ENCODE data around the gene TMEM178B.
"Not testable (repeated sequence)": the region's sequence is repeated elsewhere in the genome, so short reads cannot be mapped to it uniquely, and the experiment has no call there.

Gene TMEM178B

GRCh38 chr7:141403846-141404245 lies 330.0 kb downstream of the TMEM178B start:
- not testable (repeated sequence) for FAIRE-seq

GRCh38 chr7:141406347-141406746 lies 332.5 kb downstream of the TMEM178B start:
- no peak for FAIRE-seq

- FAIRE-seq: no peak
These were observed 334.0 kb downstream of the TMEM178B start for GRCh38 chr7:141407893-141408292.

- no peak for FAIRE-seq
These were observed 334.6 kb downstream of the TMEM178B start for GRCh38 chr7:141408440-141408839.

GRCh38 chr7:141409219-141409618 lies 335.4 kb downstream of the TMEM178B start:
- FAIRE-seq: no peak

- FAIRE-seq: no peak
These were observed 336.0 kb downstream of the TMEM178B start for GRCh38 chr7:141409801-141410329.

GRCh38 chr7:141410353-141411000 lies 336.6 kb downstream of the TMEM178B start:
- FAIRE-seq: no peak

GRCh38 chr7:141411133-141411532 lies 337.3 kb downstream of the TMEM178B start:
- no peak for FAIRE-seq

GRCh38 chr7:141415999-141416398 lies 342.1 kb downstream of the TMEM178B start:
- no peak for FAIRE-seq

- FAIRE-seq: peak; percentile 100
These were observed 342.9 kb downstream of the TMEM178B start for GRCh38 chr7:141416650-141417270.

- FAIRE-seq: no peak
These were observed 343.6 kb downstream of the TMEM178B start for GRCh38 chr7:141417506-141417905.

GRCh38 chr7:141418066-141418465 lies 344.2 kb downstream of the TMEM178B start:
- FAIRE-seq: no peak

- FAIRE-seq: peak; percentile 51
These were observed 347.4 kb downstream of the TMEM178B start for GRCh38 chr7:141421306-141421705.

GRCh38 chr7:141427134-141427533 lies 353.3 kb downstream of the TMEM178B start:
- FAIRE-seq: peak; percentile 5

- FAIRE-seq: no peak
These were observed 356.7 kb downstream of the TMEM178B start for GRCh38 chr7:141430455-141431139.

- FAIRE-seq: peak; percentile 94
These were observed 357.2 kb downstream of the TMEM178B start for GRCh38 chr7:141431140-141431479.

- FAIRE-seq: no peak
These were observed 357.8 kb downstream of the TMEM178B start for GRCh38 chr7:141431711-141432110.

- FAIRE-seq: peak; percentile 89
These were observed 359.8 kb downstream of the TMEM178B start for GRCh38 chr7:141433698-141434097.

- no peak for FAIRE-seq
These were observed 362.3 kb downstream of the TMEM178B start for GRCh38 chr7:141436139-141436538.

GRCh38 chr7:141436575-141437075 lies 362.8 kb downstream of the TMEM178B start:
- FAIRE-seq: no peak

GRCh38 chr7:141439164-141439563 lies 365.3 kb downstream of the TMEM178B start:
- no peak for FAIRE-seq

- no peak for FAIRE-seq
These were observed 365.9 kb downstream of the TMEM178B start for GRCh38 chr7:141439776-141440175.

GRCh38 chr7:141441837-141442627 lies 368.2 kb downstream of the TMEM178B start:
- no peak for FAIRE-seq
